HEK293 (cell line): ENCODE data around the gene DPYSL3.

Experiments used
- CTCF ChIP-seq: fragments of 450-650 bp; formaldehyde crosslinking; IDR thresholded peaks from 2 replicates; pipeline ENCODE4 v1.5.1; 2016; ENCODE audit warnings: missing biosample characterization, missing genetic modification characterization
- ELK4 ChIP-seq: IDR thresholded peaks from 2 replicates; pipeline ENCODE4 v1.6.1; 2011; ENCODE audit warnings: mild to moderate bottlenecking, low read depth, low read length, borderline replicate concordance
- KLF10 ChIP-seq: fragments of 450-650 bp; IDR thresholded peaks from 2 replicates; pipeline ENCODE4 v1.5.1; 2018; ENCODE audit warnings: missing biosample characterization, mild to moderate bottlenecking, missing genetic modification characterization
- ZSCAN4 ChIP-seq: fragments of 450-650 bp; formaldehyde crosslinking; IDR thresholded peaks from 2 replicates; pipeline ENCODE4 v1.5.1; 2017; ENCODE audit warnings: missing biosample characterization, missing genetic modification characterization

GRCh38 chr5:147412561-147412960, 97.3 kb downstream of the DPYSL3 start:
- TF ChIP-seq CTCF (tag by site-specific recombination) (no peak), ELK4 (no peak), KLF10 (tag by site-specific recombination) (no peak), ZSCAN4 (tag by site-specific recombination) (no peak)
